ENCODE measurements around the gene CLASP1. TPM values are rescaled to one million over a fixed set of nuclear protein-coding genes. Genes with fewer than 3 reads are reported as not detected.
"Not testable (repeated sequence)": the region's sequence is repeated elsewhere in the genome, so short reads cannot be mapped to it uniquely, and the experiment has no call there.

The CLASP1 gene
- total RNA-seq, 1 donor: 46.0 TPM

- H2AFZ ChIP-seq (ENCODE audit: low read length): no peak overlapping the region
- H3K27ac ChIP-seq (ENCODE audit: low read depth, low read length): no peak overlapping the region
- no peak overlapping the region for H3K4me2 ChIP-seq (ENCODE audit: insufficient read depth, low read length)
- H3K9me3 ChIP-seq (ENCODE audit: low read depth, low read length): no peaks in the 10 kb centered on the region
- H4K20me1 ChIP-seq (ENCODE audit: insufficient read depth, low read length): no peaks in the 10 kb centered on the region
- no peak overlapping the region for H3K4me3 ChIP-seq (ENCODE audit: insufficient read depth, low read length)
- DNase-seq (ENCODE audit: insufficient read length, low spot score, missing footprints): no peak
- no peaks in the 10 kb centered on the region for H3K27me3 ChIP-seq (ENCODE audit: insufficient read depth, low read length)
- H3K4me1 ChIP-seq (ENCODE audit: insufficient read depth, low read length): no peaks in the 10 kb centered on the region
- TF ChIP-seq, protein P1, sequence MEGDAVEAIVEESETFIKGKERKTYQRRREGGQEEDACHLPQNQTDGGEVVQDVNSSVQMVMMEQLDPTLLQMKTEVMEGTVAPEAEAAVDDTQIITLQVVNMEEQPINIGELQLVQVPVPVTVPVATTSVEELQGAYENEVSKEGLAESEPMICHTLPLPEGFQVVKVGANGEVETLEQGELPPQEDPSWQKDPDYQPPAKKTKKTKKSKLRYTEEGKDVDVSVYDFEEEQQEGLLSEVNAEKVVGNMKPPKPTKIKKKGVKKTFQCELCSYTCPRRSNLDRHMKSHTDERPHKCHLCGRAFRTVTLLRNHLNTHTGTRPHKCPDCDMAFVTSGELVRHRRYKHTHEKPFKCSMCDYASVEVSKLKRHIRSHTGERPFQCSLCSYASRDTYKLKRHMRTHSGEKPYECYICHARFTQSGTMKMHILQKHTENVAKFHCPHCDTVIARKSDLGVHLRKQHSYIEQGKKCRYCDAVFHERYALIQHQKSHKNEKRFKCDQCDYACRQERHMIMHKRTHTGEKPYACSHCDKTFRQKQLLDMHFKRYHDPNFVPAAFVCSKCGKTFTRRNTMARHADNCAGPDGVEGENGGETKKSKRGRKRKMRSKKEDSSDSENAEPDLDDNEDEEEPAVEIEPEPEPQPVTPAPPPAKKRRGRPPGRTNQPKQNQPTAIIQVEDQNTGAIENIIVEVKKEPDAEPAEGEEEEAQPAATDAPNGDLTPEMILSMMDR (IDR thresholded peaks at IDR 0.05; ENCODE audit: extremely low read depth, low read depth, low read length): no peak
- H3K36me3 ChIP-seq (ENCODE audit: insufficient read depth, low read length): no peaks in the 10 kb centered on the region
- no peaks in the 10 kb centered on the region for H3K79me2 ChIP-seq (ENCODE audit: insufficient read depth, low read length)
Measured at GRCh38 chr2:121664086-121664485, 14.8 kb upstream of the CLASP1 start.

DNA sequence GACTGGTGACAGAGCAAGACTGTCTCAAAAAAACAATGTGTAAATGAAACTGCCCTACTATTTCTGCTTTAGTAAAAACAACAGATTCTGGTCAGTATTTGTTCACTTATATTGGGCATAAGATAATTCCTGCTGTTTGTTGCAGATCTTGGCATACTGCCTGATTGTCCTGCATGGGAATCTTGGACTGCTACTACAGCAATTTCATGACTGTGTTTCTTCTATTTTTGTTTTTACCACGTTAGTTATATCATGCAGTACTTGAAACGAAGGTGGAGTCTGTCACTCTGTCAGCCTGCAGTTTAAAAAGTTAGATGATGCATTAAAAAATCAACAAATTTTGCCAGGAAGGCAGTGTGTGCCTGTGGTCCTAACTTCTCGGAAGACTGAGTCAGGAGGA lies 14.2 kb upstream of the CLASP1 start:
- H3K4me2 ChIP-seq (ENCODE audit: insufficient read depth, low read length): no peak overlapping the region
- H3K36me3 ChIP-seq (ENCODE audit: insufficient read depth, low read length): no peaks in the 10 kb centered on the region
- H3K4me1 ChIP-seq (ENCODE audit: insufficient read depth, low read length): no peaks in the 10 kb centered on the region
- H2AFZ ChIP-seq (ENCODE audit: low read length): no peak overlapping the region
- no peaks in the 10 kb centered on the region for H3K27me3 ChIP-seq (ENCODE audit: insufficient read depth, low read length)
- no peak overlapping the region for H3K4me3 ChIP-seq (ENCODE audit: insufficient read depth, low read length)
- H4K20me1 ChIP-seq (ENCODE audit: insufficient read depth, low read length): no peaks in the 10 kb centered on the region
- H3K79me2 ChIP-seq (ENCODE audit: insufficient read depth, low read length): no peaks in the 10 kb centered on the region
- no peak for DNase-seq (ENCODE audit: insufficient read length, low spot score, missing footprints)
- TF ChIP-seq, protein P1 (IDR thresholded peaks at IDR 0.05; ENCODE audit: extremely low read depth, low read depth, low read length): no peak
- no peaks in the 10 kb centered on the region for H3K9me3 ChIP-seq (ENCODE audit: low read depth, low read length)
- H3K27ac ChIP-seq (ENCODE audit: low read depth, low read length): no peak overlapping the region

DNA sequence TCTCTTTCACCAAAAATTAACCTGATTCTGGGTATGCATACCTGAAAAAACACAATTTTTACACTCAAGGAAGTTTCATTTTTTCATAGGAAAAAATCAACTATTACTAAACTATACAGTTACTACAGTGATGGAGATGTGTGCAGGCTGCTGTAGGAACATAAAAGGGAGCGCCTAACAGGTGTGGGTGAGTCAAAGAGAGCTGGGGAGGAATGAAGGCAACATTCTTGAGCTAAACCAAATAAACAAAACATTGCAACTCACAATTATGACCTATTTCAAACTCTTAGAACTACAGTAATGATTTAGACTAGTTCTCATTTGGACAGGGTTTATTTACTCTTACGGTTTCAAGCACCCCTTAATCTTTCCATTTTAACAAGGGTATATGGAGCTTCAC lies 13.4 kb upstream of the CLASP1 start:
- TF ChIP-seq, protein P1 (IDR thresholded peaks at IDR 0.05; ENCODE audit: extremely low read depth, low read depth, low read length): no peak
- Histone ChIP-seq H3K4me2 (ENCODE audit: insufficient read depth, low read length) (no peak overlapping the region), H3K27ac (ENCODE audit: low read depth, low read length) (no peak overlapping the region), H3K9me3 (ENCODE audit: low read depth, low read length) (no peaks in the 10 kb centered on the region), H2AFZ (ENCODE audit: low read length) (no peak overlapping the region), H3K27me3 (ENCODE audit: insufficient read depth, low read length) (no peaks in the 10 kb centered on the region), H4K20me1 (ENCODE audit: insufficient read depth, low read length) (no peaks in the 10 kb centered on the region), H3K4me3 (ENCODE audit: insufficient read depth, low read length) (no peak overlapping the region), H3K79me2 (ENCODE audit: insufficient read depth, low read length) (no peaks in the 10 kb centered on the region), H3K4me1 (ENCODE audit: insufficient read depth, low read length) (no peaks in the 10 kb centered on the region), H3K36me3 (ENCODE audit: insufficient read depth, low read length) (no peaks in the 10 kb centered on the region)
- DNase-seq (ENCODE audit: insufficient read length, low spot score, missing footprints): no peak

- no peaks in the 10 kb centered on the region for H3K36me3 ChIP-seq (ENCODE audit: insufficient read depth, low read length)
- H3K4me1 ChIP-seq (ENCODE audit: insufficient read depth, low read length): no peaks in the 10 kb centered on the region
- no peak overlapping the region for H3K27ac ChIP-seq (ENCODE audit: low read depth, low read length)
- H3K4me3 ChIP-seq (ENCODE audit: insufficient read depth, low read length): no peak overlapping the region
- H2AFZ ChIP-seq (ENCODE audit: low read length): no peak overlapping the region
- TF ChIP-seq, protein P1 (IDR thresholded peaks at IDR 0.05; ENCODE audit: extremely low read depth, low read depth, low read length): no peak
- no peaks in the 10 kb centered on the region for H3K27me3 ChIP-seq (ENCODE audit: insufficient read depth, low read length)
- H3K9me3 ChIP-seq (ENCODE audit: low read depth, low read length): no peaks in the 10 kb centered on the region
- no peak overlapping the region for H3K4me2 ChIP-seq (ENCODE audit: insufficient read depth, low read length)
- no peaks in the 10 kb centered on the region for H4K20me1 ChIP-seq (ENCODE audit: insufficient read depth, low read length)
- no peak for DNase-seq (ENCODE audit: insufficient read length, low spot score, missing footprints)
- H3K79me2 ChIP-seq (ENCODE audit: insufficient read depth, low read length): no peaks in the 10 kb centered on the region
Measured at GRCh38 chr2:121659933-121660332, 10.7 kb upstream of the CLASP1 start.

DNA sequence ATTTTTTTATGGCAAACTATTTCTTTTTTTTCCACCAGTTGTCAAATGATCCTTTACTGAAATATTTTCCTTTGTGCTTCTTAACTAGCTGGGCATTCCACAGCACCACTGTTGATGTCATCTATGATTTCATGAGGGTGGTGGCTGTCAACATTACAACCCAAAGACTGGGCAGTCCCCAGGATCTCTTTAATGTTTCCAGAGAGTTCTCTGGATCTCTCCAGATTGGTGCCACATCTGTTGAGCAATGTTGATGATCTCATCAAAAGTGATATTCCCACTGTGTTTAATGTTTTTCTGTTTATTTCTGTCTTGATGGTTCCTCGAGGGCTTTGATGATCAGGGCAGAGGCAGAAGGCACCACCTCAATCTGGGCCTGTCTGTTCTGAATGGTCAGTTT lies 9.1 kb upstream of the CLASP1 start:
- not testable (repeated sequence) for H4K20me1 ChIP-seq (ENCODE audit: insufficient read depth, low read length); H3K4me2 ChIP-seq (ENCODE audit: insufficient read depth, low read length); H3K4me3 ChIP-seq (ENCODE audit: insufficient read depth, low read length); H3K36me3 ChIP-seq (ENCODE audit: insufficient read depth, low read length); H3K27ac ChIP-seq (ENCODE audit: low read depth, low read length); H2AFZ ChIP-seq (ENCODE audit: low read length); H3K4me1 ChIP-seq (ENCODE audit: insufficient read depth, low read length); H3K27me3 ChIP-seq (ENCODE audit: insufficient read depth, low read length); H3K9me3 ChIP-seq (ENCODE audit: low read depth, low read length); DNase-seq (ENCODE audit: insufficient read length, low spot score, missing footprints); H3K79me2 ChIP-seq (ENCODE audit: insufficient read depth, low read length)

All from osteoblast (primary cell).